SIG-M5 (cell line): ENCODE measurements around the gene ELP5.

Experiments
- DNase-seq: peaks from one replicate; lab custom pipeline; 2025; lab: John Stamatoyannopoulos, UW

ELP5 gene, protein sequence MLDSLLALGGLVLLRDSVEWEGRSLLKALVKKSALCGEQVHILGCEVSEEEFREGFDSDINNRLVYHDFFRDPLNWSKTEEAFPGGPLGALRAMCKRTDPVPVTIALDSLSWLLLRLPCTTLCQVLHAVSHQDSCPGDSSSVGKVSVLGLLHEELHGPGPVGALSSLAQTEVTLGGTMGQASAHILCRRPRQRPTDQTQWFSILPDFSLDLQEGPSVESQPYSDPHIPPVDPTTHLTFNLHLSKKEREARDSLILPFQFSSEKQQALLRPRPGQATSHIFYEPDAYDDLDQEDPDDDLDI

GRCh38 chr17:7252176-7253043 lies at the start of gene ELP5:
ELP5 (plus strand) TSS chr17:7252215; CDS start chr17:7252551, 336 bp downstream.
- DNase-seq, result no peak

GRCh38 chr17:7203391-7203790 lies 48.6 kb upstream of the ELP5 start:
- no peak for DNase-seq

- DNase-seq, result no peak
These were observed 47.7 kb upstream of the ELP5 start for GRCh38 chr17:7204336-7204735.

- no peak for DNase-seq
These were observed 47.1 kb upstream of the ELP5 start for GRCh38 chr17:7204828-7205461.

GRCh38 chr17:7205561-7205960 lies 46.5 kb upstream of the ELP5 start:
- DNase-seq, result no peak

DNA sequence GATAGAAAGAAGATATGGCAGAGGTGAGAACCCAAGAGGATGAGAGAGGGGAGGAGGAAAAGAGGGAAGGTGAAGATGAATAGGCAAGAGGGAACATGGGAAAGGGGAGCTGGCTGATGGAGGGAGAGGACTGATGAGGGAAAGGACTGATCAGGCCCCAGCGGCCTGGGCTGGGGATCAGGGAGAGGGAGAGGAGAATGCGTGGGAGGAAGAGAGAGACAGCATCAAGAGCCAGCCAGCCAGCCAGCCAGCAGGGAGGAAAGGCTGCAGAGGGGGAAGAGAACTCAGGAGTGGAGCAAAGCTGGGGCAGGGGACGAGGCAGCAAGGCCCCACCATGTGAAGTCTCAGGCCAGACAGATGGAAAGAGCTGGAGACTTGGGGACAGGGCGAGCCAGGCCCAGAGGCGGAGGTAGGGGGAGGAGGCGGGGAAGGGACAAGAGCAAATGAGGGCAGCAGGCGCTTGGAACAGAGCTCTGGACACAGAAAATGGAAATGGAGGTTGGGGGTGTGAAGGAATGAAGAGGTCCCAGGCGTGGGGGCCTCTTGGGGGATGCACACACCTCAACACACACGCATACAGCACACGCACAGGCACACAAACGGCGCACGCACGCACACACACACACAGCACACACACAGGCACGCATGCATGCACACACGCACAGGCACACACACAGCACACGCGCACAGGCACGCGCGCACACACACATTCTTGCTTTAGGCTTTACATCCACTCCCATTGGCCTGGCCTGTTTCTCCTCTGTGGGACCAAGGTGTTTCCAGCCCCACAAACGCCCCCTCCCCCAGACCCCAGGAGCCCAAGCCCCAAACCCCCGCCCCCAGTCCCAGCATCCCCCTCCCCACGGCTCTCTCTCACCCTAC lies 44.7 kb upstream of the ELP5 start:
- no peak for DNase-seq

- DNase-seq, result no peak
These were observed 43.9 kb upstream of the ELP5 start for GRCh38 chr17:7208027-7208571.

DNA sequence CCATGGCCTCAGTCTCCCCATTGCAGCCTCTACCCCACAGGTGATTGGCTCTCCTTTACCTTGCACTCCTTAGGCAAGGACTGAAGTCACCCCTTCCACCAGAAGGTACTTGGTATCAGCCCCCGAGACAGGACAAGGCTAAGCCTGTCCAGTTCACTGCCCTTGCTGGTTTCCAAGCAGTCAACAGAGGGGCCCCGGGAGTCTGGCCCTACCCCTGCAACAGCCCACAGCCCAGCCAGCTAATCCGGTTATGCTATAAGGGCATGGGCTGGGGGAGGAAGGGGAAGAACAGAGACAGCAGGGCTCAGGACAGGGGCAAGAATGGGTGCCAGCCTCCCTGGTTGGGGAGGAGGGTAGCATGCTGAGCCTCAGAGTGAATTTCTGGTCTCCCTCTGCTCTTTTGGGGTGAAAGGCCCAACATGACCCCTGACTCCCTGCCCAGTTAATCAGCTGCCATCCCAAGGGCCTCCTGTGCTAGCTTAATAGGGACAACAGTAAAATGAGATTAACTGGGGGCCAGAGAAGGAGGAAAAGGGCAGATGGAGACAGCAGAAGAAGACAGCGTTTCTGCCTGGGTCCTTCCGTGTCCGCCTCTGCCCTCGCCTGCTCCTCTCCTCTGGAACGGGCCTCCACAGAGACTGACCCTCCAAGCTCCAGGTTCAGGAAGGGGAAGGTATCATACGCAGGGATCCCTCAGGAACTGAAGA lies 43.1 kb upstream of the ELP5 start:
- DNase-seq, result no peak

GRCh38 chr17:7211491-7212273 lies 40.3 kb upstream of the ELP5 start:
- DNase-seq, result no peak

DNA sequence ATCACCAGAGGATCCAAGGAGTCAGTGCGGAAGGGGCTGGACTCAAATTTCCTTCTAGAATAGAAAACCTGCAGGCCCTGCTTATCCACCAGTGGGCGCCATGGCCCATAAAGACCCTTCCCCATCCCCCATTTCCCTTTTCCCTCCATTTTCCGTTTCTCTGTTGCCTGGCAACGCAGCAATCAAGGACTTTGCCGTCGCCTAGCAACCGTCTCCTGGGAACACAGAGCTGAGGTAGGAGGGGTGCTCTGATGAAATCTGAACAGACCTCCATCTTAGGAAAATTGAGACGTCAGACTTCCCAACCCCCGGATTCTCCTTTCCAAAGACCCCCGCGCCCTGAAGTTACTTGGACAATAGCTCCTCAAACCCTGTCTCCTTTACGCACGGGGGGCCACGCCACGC lies 38.1 kb upstream of the ELP5 start:
- peak; percentile 40 for DNase-seq

DNA sequence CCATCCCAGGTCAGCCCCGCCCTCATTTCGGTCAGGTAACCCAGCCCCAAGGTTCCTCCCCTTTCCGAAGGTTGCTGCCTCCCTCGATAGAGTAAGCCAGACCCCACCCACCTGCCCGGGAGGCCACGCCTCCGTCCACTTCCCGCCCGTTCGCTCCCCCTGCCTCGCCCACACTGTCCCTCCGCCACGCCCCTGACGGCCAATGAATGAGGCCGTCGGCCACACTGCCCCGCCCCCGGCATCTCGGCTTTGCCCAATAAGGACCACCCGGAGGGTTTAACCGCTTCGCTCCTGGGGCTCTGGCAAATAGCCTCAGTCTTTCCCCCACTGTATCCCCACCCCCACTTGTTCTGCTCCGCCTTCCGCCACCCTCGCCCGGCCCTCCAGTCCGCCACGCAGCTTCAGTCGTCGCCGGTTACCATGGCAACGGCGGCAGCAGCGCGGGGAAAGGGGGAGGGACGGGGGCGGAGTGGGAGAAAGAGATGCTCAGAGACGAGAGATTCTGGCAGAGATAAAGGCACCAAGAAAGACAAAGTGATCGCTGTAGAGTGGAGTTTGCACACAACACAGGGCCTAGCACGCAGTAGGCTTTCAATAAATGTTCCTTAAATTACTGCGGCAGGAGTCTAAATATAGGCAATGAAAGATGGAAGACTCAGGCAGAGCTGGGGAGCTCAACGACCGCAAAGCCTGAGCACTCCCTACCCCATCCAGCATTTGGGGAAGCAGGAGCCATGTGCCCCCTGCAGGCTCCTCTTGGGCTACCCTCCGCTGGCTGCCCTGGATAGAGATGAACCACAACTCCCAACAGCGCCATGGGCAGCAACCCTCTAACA lies 37.5 kb upstream of the ELP5 start:
- DNase-seq, result peak; percentile 76

GRCh38 chr17:7215136-7215638 lies 36.8 kb upstream of the ELP5 start:
- no peak for DNase-seq

DNA sequence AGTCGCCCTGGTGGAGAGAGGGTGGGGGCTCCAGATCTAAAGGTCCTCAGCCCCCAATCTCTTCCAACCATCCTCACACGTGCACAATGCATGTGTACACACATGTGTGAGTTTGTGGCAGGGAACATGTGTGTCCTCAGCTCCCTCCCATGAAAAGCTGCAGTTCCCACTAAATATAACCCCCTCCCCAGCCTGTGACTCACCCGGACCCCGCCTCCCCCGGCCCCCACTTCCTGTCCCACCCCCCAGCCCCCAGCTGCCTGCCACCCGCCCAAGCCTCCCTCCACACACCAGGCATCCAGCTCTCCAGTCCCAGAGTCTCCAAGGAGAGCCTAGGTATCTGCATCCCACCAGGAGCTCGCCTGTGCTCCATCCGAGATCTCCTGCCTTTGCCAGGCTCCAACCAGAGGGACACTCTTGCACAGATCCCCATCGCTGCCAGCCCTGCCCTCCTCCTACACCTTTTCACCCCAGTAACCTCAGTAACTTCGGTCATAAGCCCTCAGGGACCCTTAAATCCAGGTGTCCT lies 36.3 kb upstream of the ELP5 start:
- DNase-seq, result no peak

DNA sequence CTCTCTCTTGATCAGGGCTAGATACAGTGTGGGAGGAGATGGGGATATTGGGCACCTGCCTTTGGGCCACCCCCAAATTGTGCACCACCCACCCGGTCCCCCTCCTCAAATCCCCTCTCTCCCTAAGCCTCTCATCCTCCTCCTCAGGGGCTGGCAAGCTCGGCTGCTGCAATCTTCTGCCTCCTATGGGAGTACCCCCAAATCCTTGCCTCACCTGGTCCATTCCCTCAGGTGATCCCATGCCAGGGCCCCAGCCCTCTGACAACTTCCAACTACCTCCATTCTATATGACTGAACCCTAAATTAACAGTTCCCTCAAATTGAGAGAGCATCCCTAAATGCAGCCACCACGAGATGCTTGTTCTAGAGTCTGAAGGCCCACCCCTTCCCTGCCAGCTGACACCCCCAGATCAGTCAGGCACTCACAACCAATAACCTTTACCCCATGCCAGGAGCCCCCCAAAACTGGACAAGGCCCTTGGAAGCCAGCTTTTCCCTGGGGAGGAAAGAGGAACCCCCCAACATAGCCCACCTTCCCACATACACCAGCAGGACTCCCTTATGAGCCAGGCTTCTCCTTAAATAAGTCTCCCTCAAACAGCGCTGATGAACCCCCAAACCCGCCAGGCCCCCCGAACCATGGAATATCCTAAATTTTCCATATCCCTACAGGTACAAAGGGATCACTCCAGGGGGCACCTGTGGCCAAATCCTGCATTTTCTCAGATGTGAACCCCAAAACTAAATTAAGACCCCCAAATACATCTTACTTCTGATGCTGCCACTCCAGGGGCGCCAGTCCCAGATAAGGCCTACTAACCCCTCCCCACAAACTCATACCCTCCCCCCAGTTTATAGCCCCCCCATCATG lies 35.5 kb upstream of the ELP5 start:
- no peak for DNase-seq

- no peak for DNase-seq
These were observed 34.7 kb upstream of the ELP5 start for GRCh38 chr17:7217113-7217987.

DNA sequence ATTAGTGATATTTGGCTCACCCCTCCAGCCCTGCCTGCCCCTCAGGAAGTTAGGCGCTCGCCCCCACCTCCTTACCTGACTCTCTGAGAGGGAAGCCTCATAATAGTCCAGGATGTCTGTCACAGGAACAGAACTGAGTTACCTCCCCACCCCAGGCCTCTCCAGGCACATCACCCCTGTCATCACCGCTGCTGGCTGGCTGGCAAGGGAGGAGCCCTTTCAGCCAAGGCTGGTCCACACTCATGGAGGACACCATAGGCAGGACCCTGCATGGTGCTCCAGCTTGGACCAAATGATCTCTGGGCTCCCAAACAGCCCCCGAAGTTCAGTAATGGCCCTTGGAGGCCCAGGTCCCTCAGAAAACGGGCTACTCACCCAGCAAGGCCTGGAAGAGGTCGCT lies 33.8 kb upstream of the ELP5 start:
- no peak for DNase-seq

- no peak for DNase-seq
These were observed 33.3 kb upstream of the ELP5 start for GRCh38 chr17:7218758-7219157.
